GM23248 (cell line): ENCODE data around the gene KPNA2.

Experiments
- EZH2 ChIP-seq: fragments of 200-600 bp; sonication (generic); IDR thresholded peaks from 2 replicates; pipeline ENCODE4 v1.6.1; 2018; ENCODE audit warnings: antibody characterized with exemption, mild to moderate bottlenecking; ENCODE audit not compliant: insufficient read depth, poor library complexity, severe bottlenecking
- EZH2phosphoT487 ChIP-seq: fragments of 200-600 bp; sonication (generic); IDR thresholded peaks from 2 replicates; pipeline ENCODE4 v1.6.1; 2018; ENCODE audit warnings: antibody characterized with exemption, moderate library complexity, mild to moderate bottlenecking, low read depth; ENCODE audit not compliant: insufficient read depth

GRCh38 chr17:68060336-68060735, 24.8 kb downstream of the KPNA2 start:
- no peak for TF ChIP-seq EZH2
- no peak for TF ChIP-seq EZH2phosphoT487
